ENCODE data around the gene ZNF664. TPM values are rescaled to one million over a fixed set of nuclear protein-coding genes. Genes with fewer than 3 reads are reported as not detected.

ZNF664 gene
- total RNA-seq, 1 experiment from 2014 or later, result 36.0 TPM

- H3K4me3 ChIP-seq, result no peak overlapping the region
- H3K9me3 ChIP-seq (replicated peaks), result no peaks in the 10 kb centered on the region
- H3K36me3 ChIP-seq, result peaks cover 9% of the 10 kb centered on the region; the same call in 1 of the 2 replicates
- no peak for DNase-seq (ENCODE audit: low read depth in 1 of 2, low spot score in 2 of 2)
- no peaks in the 10 kb centered on the region for H3K4me1 ChIP-seq (replicated peaks)
- H3K27ac ChIP-seq, result no peak overlapping the region
- H3K27me3 ChIP-seq (replicated peaks), result no peaks in the 10 kb centered on the region
These were observed 34.1 kb downstream of the ZNF664 start for GRCh38 chr12:124006846-124007713.

- Histone ChIP-seq H3K4me3 (no peak overlapping the region), H3K27ac (no peak overlapping the region)
These were observed 35.0 kb downstream of the ZNF664 start for GRCh38 chr12:124007826-124008570.

GRCh38 chr12:124008595-124008994 lies 35.6 kb downstream of the ZNF664 start:
- Histone ChIP-seq H3K27ac (no peak overlapping the region), H3K27me3 (replicated peaks) (no peaks in the 10 kb centered on the region), H3K4me3 (no peak overlapping the region), H3K9me3 (replicated peaks) (no peaks in the 10 kb centered on the region), H3K36me3 (peaks cover 19% of the 10 kb centered on the region), H3K4me1 (replicated peaks) (no peaks in the 10 kb centered on the region)
- DNase-seq (ENCODE audit: low read depth in 1 of 2, low spot score in 2 of 2), result no peak

More at GRCh38 chr12:124007826-124008570, 35.0 kb downstream of the ZNF664 start:
- DNase-seq (ENCODE audit: low read depth in 1 of 2, low spot score in 2 of 2), result no peak
- Histone ChIP-seq H3K27me3 (replicated peaks) (no peaks in the 10 kb centered on the region), H3K4me1 (replicated peaks) (no peaks in the 10 kb centered on the region), H3K9me3 (replicated peaks) (no peaks in the 10 kb centered on the region), H3K36me3 (peaks cover 13% of the 10 kb centered on the region; the same call in 1 of the 2 replicates)

DNA sequence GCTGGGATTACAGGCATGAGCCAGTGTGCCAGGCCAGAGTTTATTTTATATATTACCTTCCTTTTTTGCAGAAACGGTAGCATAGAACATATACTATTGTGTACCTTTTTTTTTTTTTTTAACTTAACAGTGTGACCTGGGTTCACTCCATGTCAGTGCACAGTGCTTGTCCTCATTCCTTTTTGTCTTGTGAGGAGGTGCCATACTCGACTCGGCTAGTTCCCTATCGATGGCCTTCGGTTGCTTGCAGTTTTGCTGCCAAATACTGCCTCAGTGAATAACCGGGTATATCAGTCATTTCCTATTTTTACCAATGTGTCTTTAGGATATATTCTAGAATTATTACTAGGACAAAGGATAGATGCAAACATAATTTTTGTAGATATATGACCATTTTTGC lies 36.8 kb downstream of the ZNF664 start:
- H3K36me3 ChIP-seq, result peaks cover 21% of the 10 kb centered on the region
- no peak overlapping the region for H3K27ac ChIP-seq
- no peaks in the 10 kb centered on the region for H3K4me1 ChIP-seq (replicated peaks)
- no peaks in the 10 kb centered on the region for H3K9me3 ChIP-seq (replicated peaks)
- DNase-seq (ENCODE audit: low read depth in 1 of 2, low spot score in 2 of 2), result no peak
- no peaks in the 10 kb centered on the region for H3K27me3 ChIP-seq (replicated peaks)
- H3K4me3 ChIP-seq, result no peak overlapping the region

- no peaks in the 10 kb centered on the region for H3K27me3 ChIP-seq (replicated peaks)
- no peak overlapping the region for H3K27ac ChIP-seq
- H3K9me3 ChIP-seq (replicated peaks), result no peaks in the 10 kb centered on the region
- no peak overlapping the region for H3K4me3 ChIP-seq
- no peak for DNase-seq (ENCODE audit: low read depth in 1 of 2, low spot score in 2 of 2)
- H3K36me3 ChIP-seq, result peaks cover 15% of the 10 kb centered on the region
- H3K4me1 ChIP-seq (replicated peaks), result no peaks in the 10 kb centered on the region
These were observed 37.7 kb downstream of the ZNF664 start for GRCh38 chr12:124010687-124011086.

GRCh38 chr12:124011435-124012115 lies 38.6 kb downstream of the ZNF664 start:
- Histone ChIP-seq H3K4me3 (no peak overlapping the region), H3K9me3 (replicated peaks) (no peaks in the 10 kb centered on the region), H3K27ac (no peak overlapping the region), H3K4me1 (replicated peaks) (no peaks in the 10 kb centered on the region), H3K36me3 (peaks cover 15% of the 10 kb centered on the region), H3K27me3 (replicated peaks) (no peaks in the 10 kb centered on the region)
- DNase-seq (ENCODE audit: low read depth in 1 of 2, low spot score in 2 of 2), result no peak

DNA sequence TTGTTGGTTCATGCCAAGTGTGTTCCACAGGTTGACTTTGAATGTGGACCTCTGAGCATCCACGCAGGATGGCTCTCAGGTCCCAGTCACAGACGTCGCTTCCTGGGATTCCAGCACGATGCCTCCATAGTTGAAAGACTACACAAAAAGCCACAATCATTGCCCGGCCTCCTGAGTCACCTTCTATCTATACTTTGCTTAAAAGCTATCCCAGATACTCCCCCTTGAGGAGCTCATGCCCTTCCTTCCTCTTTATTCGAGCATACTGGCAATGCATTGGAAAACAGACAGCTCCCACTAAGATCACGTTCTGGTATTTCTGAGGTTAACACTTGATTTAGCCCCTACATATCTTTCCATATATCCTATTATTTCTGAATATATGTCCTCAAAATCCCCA lies 40.1 kb downstream of the ZNF664 start:
- DNase-seq (ENCODE audit: low read depth in 1 of 2, low spot score in 2 of 2), result no peak
- Histone ChIP-seq H3K4me1 (replicated peaks) (no peaks in the 10 kb centered on the region), H3K27me3 (replicated peaks) (no peaks in the 10 kb centered on the region), H3K4me3 (no peak overlapping the region), H3K27ac (no peak overlapping the region), H3K36me3 (peaks cover 15% of the 10 kb centered on the region), H3K9me3 (replicated peaks) (no peaks in the 10 kb centered on the region)

- DNase-seq (ENCODE audit: low read depth in 1 of 2, low spot score in 2 of 2), result no peak
- Histone ChIP-seq H3K27ac (no peak overlapping the region), H3K9me3 (replicated peaks) (no peaks in the 10 kb centered on the region), H3K4me3 (no peak overlapping the region), H3K4me1 (replicated peaks) (no peaks in the 10 kb centered on the region), H3K36me3 (peaks cover 15% of the 10 kb centered on the region), H3K27me3 (replicated peaks) (no peaks in the 10 kb centered on the region)
These were observed 42.8 kb downstream of the ZNF664 start for GRCh38 chr12:124015494-124016461.

GRCh38 chr12:124017064-124017463 lies 44.0 kb downstream of the ZNF664 start:
- Histone ChIP-seq H3K27me3 (replicated peaks) (no peaks in the 10 kb centered on the region), H3K9me3 (replicated peaks) (no peaks in the 10 kb centered on the region), H3K27ac (no peak overlapping the region), H3K4me1 (replicated peaks) (no peaks in the 10 kb centered on the region), H3K4me3 (no peak overlapping the region), H3K36me3 (peaks cover 11% of the 10 kb centered on the region)
- DNase-seq (ENCODE audit: low read depth in 1 of 2, low spot score in 2 of 2), result no peak

DNA sequence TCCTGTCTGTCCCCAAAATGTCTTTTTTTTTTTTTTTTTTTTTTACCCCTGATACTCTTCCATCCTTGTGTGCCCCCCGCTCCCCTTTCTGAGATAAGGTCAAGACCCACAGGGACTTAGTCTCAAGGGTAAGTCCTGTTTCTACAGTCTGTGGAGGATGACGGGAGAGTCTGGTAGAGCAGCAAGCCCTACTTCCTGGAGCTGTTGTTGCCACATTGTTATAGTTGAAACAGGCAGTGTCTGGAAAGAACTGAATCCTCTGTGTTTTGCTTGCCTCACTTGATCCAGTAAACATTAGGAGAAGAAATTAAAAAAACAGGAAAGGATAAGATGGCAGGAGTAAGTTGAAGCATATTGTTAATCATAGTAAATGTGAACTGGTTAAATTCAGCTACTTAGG lies 45.5 kb downstream of the ZNF664 start:
- H3K27me3 ChIP-seq (replicated peaks), result no peaks in the 10 kb centered on the region
- no peaks in the 10 kb centered on the region for H3K9me3 ChIP-seq (replicated peaks)
- peaks cover 2% of the 10 kb centered on the region for H3K36me3 ChIP-seq
- no peak overlapping the region for H3K4me3 ChIP-seq
- H3K27ac ChIP-seq, result no peak overlapping the region
- no peak for DNase-seq (ENCODE audit: low read depth in 1 of 2, low spot score in 2 of 2)
- H3K4me1 ChIP-seq (replicated peaks), result no peaks in the 10 kb centered on the region

GRCh38 chr12:124019115-124019514 lies 46.1 kb downstream of the ZNF664 start:
- H3K4me3 ChIP-seq, result no peak overlapping the region
- DNase-seq (ENCODE audit: low read depth in 1 of 2, low spot score in 2 of 2), result no peak
- no peaks in the 10 kb centered on the region for H3K27me3 ChIP-seq (replicated peaks)
- no peaks in the 10 kb centered on the region for H3K9me3 ChIP-seq (replicated peaks)
- no peaks in the 10 kb centered on the region for H3K36me3 ChIP-seq
- no peak overlapping the region for H3K27ac ChIP-seq
- no peaks in the 10 kb centered on the region for H3K4me1 ChIP-seq (replicated peaks)

- H3K27ac ChIP-seq, result no peak overlapping the region
- DNase-seq (ENCODE audit: low read depth in 1 of 2, low spot score in 2 of 2), result no peak
These were observed 47.5 kb downstream of the ZNF664 start for GRCh38 chr12:124020514-124020949.

GRCh38 chr12:124021007-124021406 lies 48.0 kb downstream of the ZNF664 start:
- H3K36me3 ChIP-seq, result no peaks in the 10 kb centered on the region
- DNase-seq (ENCODE audit: low read depth in 1 of 2, low spot score in 2 of 2), result no peak
- no peaks in the 10 kb centered on the region for H3K4me1 ChIP-seq (replicated peaks)
- H3K4me3 ChIP-seq, result no peak overlapping the region
- no peaks in the 10 kb centered on the region for H3K9me3 ChIP-seq (replicated peaks)
- H3K27me3 ChIP-seq (replicated peaks), result no peaks in the 10 kb centered on the region
- no peak overlapping the region for H3K27ac ChIP-seq

More at GRCh38 chr12:124020514-124020949, 47.5 kb downstream of the ZNF664 start:
- no peaks in the 10 kb centered on the region for H3K27me3 ChIP-seq (replicated peaks)
- no peak overlapping the region for H3K4me3 ChIP-seq
- H3K9me3 ChIP-seq (replicated peaks), result no peaks in the 10 kb centered on the region
- no peaks in the 10 kb centered on the region for H3K36me3 ChIP-seq
- no peaks in the 10 kb centered on the region for H3K4me1 ChIP-seq (replicated peaks)
